Neural cell (in vitro differentiated cells): ENCODE data around the gene HDLBP. TPM values are rescaled to one million over a fixed set of nuclear protein-coding genes. Genes with fewer than 3 reads are reported as not detected.

ENCODE experiments used
- H2AFZ ChIP-seq: fragments of 200-600, 300-800 bp; sonication (generic), shearing (Covaris generic); 2 replicates; pipeline ENCODE4 v1.6.0; 2014; ENCODE audit warnings: low read depth, mild to moderate bottlenecking, antibody characterized with exemption, low read length, moderate library complexity
- H3F3A ChIP-seq: fragments of 200-600 bp; shearing (Covaris generic); 2 replicates; pipeline ENCODE4 v1.6.1; 2016; ENCODE audit warnings: mild to moderate bottlenecking, moderate library complexity, mixed read lengths, antibody characterized with exemption, low read length; ENCODE audit not compliant: insufficient read depth, poor library complexity, severe bottlenecking
- H3K27ac ChIP-seq: fragments of 200-600, 300-800 bp; sonication (generic), shearing (Covaris generic); 2 replicates; pipeline ENCODE4 v1.5.1; 2014; ENCODE audit warnings: mild to moderate bottlenecking, low read length, moderate library complexity
- H3K27me3 ChIP-seq: fragments of 300-800, 200-600 bp; sonication (generic), shearing (Covaris generic); 2 replicates; pipeline ENCODE4 v1.6.0; 2014; ENCODE audit warnings: mild to moderate bottlenecking, low read depth, low read length, moderate library complexity; ENCODE audit not compliant: insufficient read depth
- H3K36me3 ChIP-seq: fragments of 300-800, 200-600 bp; sonication (generic), shearing (Covaris generic); 2 replicates; pipeline ENCODE4 v1.5.1; 2014; ENCODE audit warnings: mild to moderate bottlenecking, antibody characterized with exemption, low read length, moderate library complexity; ENCODE audit not compliant: insufficient read depth
- H3K4me2 ChIP-seq: fragments of 300-800, 200-600 bp; sonication (generic), shearing (Covaris generic); 2 replicates; pipeline ENCODE4 v1.6.0; 2014; ENCODE audit warnings: mild to moderate bottlenecking, low read length
- H3K4me3 ChIP-seq: fragments of 300-800, 200-600 bp; sonication (generic), shearing (Covaris generic); 2 replicates; pipeline ENCODE4 v1.5.1; 2014; ENCODE audit warnings: mild to moderate bottlenecking, low read length, moderate library complexity
- H3K79me2 ChIP-seq: fragments of 200-600 bp; shearing (Covaris generic); replicated peaks from 2 replicates; pipeline ENCODE4 v1.6.0; 2014; ENCODE audit warnings: mild to moderate bottlenecking, low read length, moderate library complexity; ENCODE audit not compliant: insufficient read depth
- H3K9ac ChIP-seq: fragments of 300-800, 200-600 bp; sonication (generic), shearing (Covaris generic); 2 replicates; pipeline ENCODE4 v1.6.1; 2016; ENCODE audit warnings: mild to moderate bottlenecking, low read length, mixed read lengths
- H3K9me2 ChIP-seq: fragments of 200-600 bp; shearing (Covaris generic); 2 replicates; pipeline ENCODE4 v1.6.1; 2016; ENCODE audit warnings: mild to moderate bottlenecking, low read length, mixed read lengths; ENCODE audit not compliant: insufficient read depth
- H3K9me3 ChIP-seq: fragments of 200-600, 300-800 bp; sonication (generic), shearing (Covaris generic); 2 replicates; pipeline ENCODE4 v1.6.1; 2016; ENCODE audit warnings: mild to moderate bottlenecking, mixed run types, low read length, moderate library complexity, mixed read lengths
- H4K20me1 ChIP-seq: fragments of 200-600 bp; shearing (Covaris generic); 2 replicates; pipeline ENCODE4 v1.6.1; 2016; ENCODE audit warnings: mild to moderate bottlenecking, mixed run types; ENCODE audit not compliant: insufficient read depth
- CTCF ChIP-seq: fragments of 450-650 bp; IDR thresholded peaks from 2 replicates; pipeline ENCODE4 v1.5.1; 2014; ENCODE audit warnings: antibody characterized with exemption, mild to moderate bottlenecking, moderate library complexity; ENCODE audit not compliant: poor library complexity, severe bottlenecking
- EP300 ChIP-seq: fragments of 450-650 bp; conservative IDR thresholded peaks from 2 replicates; pipeline ENCODE4 v1.6.1; 2014; ENCODE audit warnings: antibody characterized with exemption, mild to moderate bottlenecking, moderate library complexity; ENCODE audit not compliant: poor library complexity, severe bottlenecking
- EZH2 ChIP-seq: fragments of 200-600, 300-800 bp; shearing (Covaris generic), sonication (generic); IDR thresholded peaks from 2 replicates; pipeline ENCODE4 v1.6.1; 2014; ENCODE audit warnings: antibody characterized with exemption, low read length, borderline replicate concordance, mild to moderate bottlenecking; ENCODE audit not compliant: insufficient read depth, poor library complexity, severe bottlenecking
- MXI1 ChIP-seq: fragments of 450-650 bp; conservative IDR thresholded peaks from 2 replicates; pipeline ENCODE4 v1.6.1; 2014; ENCODE audit warnings: antibody characterized with exemption, mild to moderate bottlenecking; ENCODE audit not compliant: poor library complexity, severe bottlenecking
- POLR2AphosphoS5 ChIP-seq: IDR thresholded peaks from 2 replicates; pipeline ENCODE4 v1.6.1; 2012
- RAD21 ChIP-seq: fragments of 450-650 bp; conservative IDR thresholded peaks from 2 replicates; pipeline ENCODE4 v1.6.1; 2014; ENCODE audit warnings: antibody characterized with exemption, mild to moderate bottlenecking, moderate library complexity
- REST ChIP-seq: IDR thresholded peaks from 2 replicates; pipeline ENCODE4 v1.6.1; 2012; ENCODE audit warnings: borderline replicate concordance
- SMC3 ChIP-seq: fragments of 450-650 bp; conservative IDR thresholded peaks from 2 replicates; pipeline ENCODE4 v1.6.1; 2014; ENCODE audit warnings: antibody characterized with exemption, mild to moderate bottlenecking, moderate library complexity; ENCODE audit not compliant: poor library complexity
- TAF1 ChIP-seq: IDR thresholded peaks from 2 replicates; pipeline ENCODE4 v1.6.1; 2012; ENCODE audit warnings: low read depth
- polyA plus RNA-seq: library from polyadenylated mRNA; depleted of rRNA; stranded (reverse); fragments of >200 nt; gene quantifications from 2 replicates; pipeline ENCODE4 v1.2.3, GENCODE V29; 2014

HDLBP gene
- polyA plus RNA-seq, 1 donor from 2014 or later, result 61.9 TPM

GRCh38 chr2:241188361-241189092, 126.9 kb downstream of the HDLBP start, which contains the start of gene ANO7:
Gene ANO7 (plus strand): TSS chr2:241188677. CDS start chr2:241190064, 1,387 bp downstream.
- Histone ChIP-seq H4K20me1 (no peaks in the 10 kb centered on the region), H3K27ac (no peak within 1 kb of the TSS), H2AFZ (no peak within 1 kb of the TSS), H3K9me2 (no peaks in the 10 kb centered on the region), H3F3A (no peaks in the 10 kb centered on the region), H3K36me3 (no peaks in the 10 kb centered on the region), H3K9ac (no peak within 1 kb of the TSS), H3K4me3 (no peak within 1 kb of the TSS), H3K79me2 (no peaks in the 10 kb centered on the region), H3K4me2 (no peak within 1 kb of the TSS), H3K27me3 (no peaks in the 10 kb centered on the region), H3K9me3 (no peaks in the 10 kb centered on the region)
- TF ChIP-seq CTCF (no peak), SMC3 (no peak), EZH2 (no peak), POLR2AphosphoS5 (no peak), REST (no peak), TAF1 (no peak), RAD21 (no peak)

GRCh38 chr2:241187918-241188234, 127.6 kb downstream of the HDLBP start:
- H3K27me3 ChIP-seq, result no peaks in the 10 kb centered on the region
- no peak overlapping the region for H3K9ac ChIP-seq
- H4K20me1 ChIP-seq, result no peaks in the 10 kb centered on the region
- H3K27ac ChIP-seq, result no peak overlapping the region
- TF ChIP-seq MXI1 (no peak), POLR2AphosphoS5 (no peak), TAF1 (no peak), SMC3 (no peak), EZH2 (no peak), RAD21 (no peak), CTCF (no peak), REST (no peak), EP300 (no peak)
- no peaks in the 10 kb centered on the region for H3F3A ChIP-seq
- no peaks in the 10 kb centered on the region for H3K36me3 ChIP-seq
- H3K4me3 ChIP-seq, result no peak overlapping the region
- no peaks in the 10 kb centered on the region for H3K9me2 ChIP-seq
- H3K79me2 ChIP-seq, result no peaks in the 10 kb centered on the region
- H2AFZ ChIP-seq, result no peak overlapping the region
- H3K4me2 ChIP-seq, result no peak overlapping the region
- no peaks in the 10 kb centered on the region for H3K9me3 ChIP-seq
